DMS53 treated with DMSO at 0.1 percent for 48 hours (cell line): ENCODE data around the gene ANKDD1A.
A peak's percentile ranks its signal among the peaks of the same experiment; 100 is the strongest.

Experiments
- DNase-seq: peaks from one replicate; lab custom pipeline; 2025; ENCODE audit not compliant: unreplicated experiment; lab: John Stamatoyannopoulos, UW

ANKDD1A gene

DNA sequence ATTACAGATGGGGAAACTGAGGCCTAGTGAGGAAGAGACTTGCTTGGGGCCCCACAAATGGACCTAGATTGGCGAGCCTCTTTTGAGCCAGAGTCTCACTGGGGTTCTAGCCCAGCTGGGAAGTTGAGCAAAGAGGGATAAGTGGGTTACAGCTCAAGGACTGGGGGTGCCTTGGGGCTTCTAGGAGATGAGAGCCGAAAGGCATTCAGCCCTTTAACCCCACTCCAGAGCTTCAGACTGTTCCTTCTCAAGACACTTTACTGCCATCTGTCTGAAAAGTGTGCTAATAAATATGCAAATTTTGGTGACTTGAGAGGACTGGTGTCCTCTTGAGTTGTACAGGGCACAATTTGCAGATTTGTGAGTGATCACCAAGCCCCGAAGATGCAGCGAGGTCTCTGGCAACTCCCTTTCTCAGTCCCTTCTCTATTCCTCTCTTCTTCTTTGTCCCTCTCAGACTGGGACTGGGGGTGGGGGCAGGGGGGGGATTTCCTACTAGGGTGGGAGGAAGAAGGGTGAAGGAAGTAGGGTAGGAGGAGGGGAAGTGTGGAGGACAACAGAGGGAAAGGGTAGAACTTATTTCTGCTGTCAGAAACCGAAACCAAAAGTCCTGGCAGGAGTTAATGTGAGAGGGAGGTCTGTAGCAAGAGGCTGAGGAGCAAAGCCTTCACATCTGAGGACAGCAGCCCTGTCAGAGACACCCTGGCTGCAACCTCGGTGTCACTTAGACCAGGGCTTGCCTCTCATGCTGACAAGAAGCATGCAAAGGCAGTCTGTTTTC lies 16.2 kb upstream of the ANKDD1A start:
- no peak for DNase-seq

DNA sequence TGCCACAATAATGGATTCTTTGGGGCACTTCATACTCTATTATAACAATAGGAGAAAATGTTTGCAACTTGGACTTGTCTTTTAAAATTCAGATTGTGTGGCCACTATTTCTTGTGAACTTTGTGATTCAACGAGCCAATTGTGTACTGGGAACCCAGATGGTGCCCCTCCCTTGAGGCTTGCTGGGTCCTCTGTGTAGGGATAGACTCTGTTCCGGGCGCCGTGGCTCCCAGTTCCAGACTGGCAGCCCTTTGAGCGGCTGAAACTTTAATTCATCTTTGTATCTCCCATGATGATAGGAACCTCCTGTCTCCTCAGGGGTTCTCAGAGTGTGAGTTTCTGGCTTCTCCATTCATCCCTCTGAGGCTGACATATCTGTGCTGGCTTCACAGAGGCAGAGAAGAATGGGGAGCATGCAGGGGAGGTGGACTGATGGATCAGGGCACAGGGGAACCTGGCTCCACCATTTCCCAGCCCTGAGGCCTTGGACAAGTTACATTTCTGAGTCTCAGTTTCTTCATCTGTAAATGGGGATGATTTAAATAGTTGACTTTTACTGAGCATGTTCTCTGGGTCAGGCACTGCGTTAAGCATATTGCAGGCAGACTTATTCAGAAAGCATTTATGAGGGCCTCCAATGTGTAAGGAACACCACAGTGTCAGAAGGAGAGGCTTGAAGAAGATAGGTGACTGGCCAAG lies 15.2 kb upstream of the ANKDD1A start:
- no peak for DNase-seq

DNA sequence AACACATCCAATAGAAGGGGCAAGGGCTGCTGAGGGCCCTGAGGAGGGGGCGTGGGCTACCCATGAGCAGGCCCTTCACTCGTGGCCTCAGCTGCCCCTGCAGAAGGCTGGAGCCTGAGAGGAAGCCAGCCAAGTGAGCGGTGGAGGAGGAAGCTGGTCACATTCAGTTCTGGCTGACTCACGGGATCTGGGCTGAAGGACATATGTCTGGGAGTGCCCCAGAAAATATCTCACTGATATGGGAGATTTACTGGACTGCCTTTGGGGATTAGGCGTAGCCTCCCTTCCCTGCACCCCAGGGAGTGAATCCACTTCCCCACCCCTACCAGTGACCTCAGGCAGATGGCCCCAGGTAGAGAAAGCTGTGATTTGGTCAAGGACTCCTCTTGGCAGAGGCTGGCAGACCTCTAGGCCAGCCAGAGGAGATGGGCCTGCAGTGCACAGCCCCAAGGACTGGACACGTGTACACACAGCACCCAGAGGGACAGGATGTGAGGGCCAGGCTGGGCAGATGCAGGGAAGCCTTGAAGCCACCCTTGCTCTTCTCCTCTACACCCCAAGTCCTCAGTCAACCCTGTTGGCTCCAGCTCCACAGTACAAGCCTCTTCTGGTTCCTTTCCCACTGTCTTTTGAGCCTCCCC lies 14.2 kb upstream of the ANKDD1A start:
- no peak for DNase-seq

DNA sequence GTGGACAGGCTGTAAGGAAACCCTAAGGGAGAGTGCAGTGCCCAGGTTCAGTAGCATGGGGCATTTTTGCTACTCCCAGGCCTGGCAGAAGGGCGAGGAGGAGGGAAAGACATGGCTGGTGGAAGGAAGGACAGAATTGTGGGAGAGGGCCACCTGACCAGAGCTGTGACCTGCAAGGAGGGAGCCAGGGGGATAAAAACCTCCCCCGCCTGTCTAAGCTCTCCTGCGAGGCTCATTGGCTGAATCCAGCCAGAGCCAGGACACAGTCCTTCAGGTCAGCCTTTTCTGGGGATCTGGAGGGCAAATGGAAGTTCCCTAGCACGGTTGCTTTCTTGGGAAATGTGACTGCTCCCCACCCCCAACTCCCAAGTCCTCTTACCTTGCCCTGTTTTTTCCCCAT lies 13.3 kb upstream of the ANKDD1A start:
- no peak for DNase-seq

DNA sequence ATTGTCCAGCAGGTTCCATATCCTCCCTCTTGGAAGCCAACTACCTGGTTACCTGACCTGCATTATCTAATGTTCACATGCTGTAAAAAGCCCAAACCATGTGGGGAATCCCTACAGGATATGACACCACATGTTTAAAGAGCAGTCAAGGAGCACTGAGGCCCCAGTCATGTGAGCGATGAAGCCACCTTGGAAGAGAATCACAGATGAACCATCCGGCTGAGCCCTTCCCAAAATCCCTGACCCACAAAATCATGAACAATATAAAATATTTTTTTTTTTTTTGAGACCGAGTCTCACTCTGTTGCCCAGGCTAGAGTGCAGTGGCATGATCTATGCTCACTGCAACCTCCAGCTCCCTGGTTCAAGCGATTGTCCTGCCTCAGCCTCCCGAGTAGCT lies 10.6 kb upstream of the ANKDD1A start:
- DNase-seq: no peak

DNA sequence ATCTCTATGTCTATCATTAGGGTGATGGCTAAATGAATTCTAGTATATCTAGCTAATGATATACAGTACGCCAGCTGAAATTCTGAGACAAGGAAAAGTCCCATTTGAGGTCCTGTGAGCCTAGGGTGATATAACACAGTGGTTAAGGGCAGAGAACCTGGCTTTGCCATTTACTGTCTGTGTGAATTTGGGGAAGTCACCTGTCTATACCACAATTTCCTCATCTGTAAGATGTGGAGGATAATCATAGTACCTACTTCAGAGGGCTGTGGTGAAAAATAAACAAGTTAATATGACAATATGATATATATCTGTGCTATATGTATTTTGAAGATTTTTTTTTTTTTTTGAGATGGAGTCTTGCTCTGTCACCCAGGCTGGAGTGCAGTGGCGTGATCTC lies 9.8 kb upstream of the ANKDD1A start:
- DNase-seq: no peak

DNA sequence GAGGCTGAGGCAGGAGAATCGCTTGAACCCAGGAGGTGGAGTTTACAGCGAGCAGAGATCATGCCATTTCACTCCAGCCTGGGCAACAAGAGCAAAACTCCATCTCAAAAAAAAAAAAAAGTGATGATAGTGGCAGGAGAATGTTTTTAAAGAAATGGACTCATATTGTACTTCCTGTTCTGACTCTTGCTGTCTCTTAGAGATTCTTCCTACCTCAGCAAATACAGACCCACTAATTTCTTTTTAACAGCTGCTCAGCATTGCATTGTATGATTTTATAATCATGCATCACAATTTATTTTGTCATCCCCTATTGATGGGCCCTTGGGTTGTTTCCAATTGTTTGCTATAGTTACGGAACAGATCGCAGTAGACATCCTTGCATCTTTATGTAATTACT lies 8.8 kb upstream of the ANKDD1A start:
- DNase-seq: no peak

DNA sequence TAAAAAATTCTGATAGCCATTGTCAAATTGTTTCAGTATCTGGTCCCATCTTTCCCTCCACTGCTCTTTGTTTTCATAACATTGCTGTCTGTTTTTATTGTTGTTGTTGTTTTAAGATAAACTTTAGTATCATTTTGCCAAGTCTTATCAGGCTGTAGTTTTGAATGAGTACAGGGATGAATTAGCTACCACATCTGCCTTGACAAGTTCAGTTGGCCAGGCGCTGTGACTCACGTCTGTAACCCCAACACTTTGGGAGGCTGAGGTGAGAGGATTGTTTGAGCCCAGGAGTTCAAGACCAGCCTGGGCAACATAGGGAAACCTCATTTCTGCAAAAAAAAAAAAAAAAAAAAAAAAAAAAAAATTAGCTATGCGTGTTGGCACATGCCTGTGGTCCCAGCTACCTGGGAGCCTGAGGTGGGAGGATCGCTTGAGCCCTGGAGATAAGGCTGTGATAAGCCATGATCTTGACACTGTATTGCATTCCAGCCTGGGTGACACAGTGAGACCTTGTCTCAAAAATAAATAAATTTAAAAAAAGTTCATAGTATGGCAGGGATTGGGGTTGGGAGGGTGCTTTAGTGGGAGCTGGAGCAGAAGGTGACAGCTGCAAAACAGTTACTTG lies 8.3 kb upstream of the ANKDD1A start:
- no peak for DNase-seq

DNA sequence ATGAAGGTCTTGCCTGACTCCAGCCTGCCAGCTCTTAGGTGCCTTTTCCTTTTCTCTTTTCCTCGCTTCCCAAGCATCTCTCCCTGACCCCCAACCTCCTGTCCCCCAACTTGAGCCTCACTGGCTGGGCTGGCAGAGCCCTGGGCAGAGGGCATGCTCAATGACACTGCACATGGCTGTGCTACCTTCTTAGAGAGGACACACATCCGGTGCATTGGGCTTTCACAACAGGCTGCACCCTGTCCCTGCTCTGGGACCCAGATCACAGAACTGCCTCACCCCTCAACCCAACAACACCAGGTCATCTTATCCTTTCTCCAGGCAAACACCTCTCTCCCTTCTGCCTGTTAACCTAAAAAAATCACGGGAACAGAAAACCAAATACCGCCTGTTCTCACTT lies 7.5 kb upstream of the ANKDD1A start:
- DNase-seq: no peak

DNA sequence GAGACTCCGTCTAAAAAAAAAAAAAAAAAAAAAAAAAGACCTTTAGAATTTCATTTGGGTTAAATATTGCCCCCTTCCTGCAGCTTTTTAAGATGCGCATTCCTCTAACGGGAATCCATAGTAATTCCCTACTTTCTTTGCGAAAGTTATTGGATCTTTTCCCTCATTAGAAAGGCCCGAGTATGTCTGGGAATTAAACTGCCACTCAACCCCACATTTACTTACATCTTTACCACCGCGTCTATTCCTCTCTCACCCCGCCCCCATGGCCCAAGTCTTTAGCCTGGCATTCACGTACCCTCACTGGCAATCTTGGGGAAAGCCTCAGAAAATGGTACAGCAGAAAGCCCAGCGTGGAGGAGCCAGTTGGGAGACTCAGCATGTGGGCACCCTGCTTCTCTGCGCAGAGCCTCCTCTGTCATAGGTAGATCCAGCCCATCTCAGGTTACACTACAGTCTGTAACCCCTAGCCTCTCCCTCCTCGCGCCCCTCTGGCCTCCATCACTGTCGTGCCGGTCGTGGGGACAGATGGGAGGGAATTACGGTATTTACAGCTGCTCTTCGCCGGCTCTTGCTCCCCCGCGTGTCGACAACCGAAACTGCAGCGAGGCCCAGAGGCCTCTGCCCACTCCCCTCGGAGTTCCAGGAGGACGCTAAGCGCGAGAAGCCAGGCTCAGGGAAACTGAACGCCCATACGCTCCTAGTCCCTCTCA lies 6.4 kb upstream of the ANKDD1A start:
- DNase-seq: peak; percentile 26

DNA sequence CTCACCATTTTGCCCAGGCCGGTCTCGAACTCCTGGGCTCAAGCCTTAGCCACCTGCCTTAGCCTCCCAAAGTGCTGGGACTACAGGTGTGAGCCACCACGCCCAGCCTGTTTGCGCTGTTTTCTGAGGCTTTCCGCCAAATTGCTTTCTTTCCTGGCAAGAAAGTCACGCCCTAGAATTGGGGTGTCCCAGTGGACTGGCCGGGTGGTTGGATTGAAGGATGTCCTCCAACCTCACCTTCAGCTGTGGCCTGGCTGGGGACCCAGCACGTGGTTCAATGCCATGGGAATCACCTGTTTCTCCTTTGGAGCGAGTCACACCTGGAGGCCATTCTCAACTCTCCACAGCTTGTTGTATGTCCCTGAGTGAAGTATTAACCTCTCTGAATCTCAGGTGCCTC lies 5.8 kb upstream of the ANKDD1A start:
- DNase-seq: no peak

DNA sequence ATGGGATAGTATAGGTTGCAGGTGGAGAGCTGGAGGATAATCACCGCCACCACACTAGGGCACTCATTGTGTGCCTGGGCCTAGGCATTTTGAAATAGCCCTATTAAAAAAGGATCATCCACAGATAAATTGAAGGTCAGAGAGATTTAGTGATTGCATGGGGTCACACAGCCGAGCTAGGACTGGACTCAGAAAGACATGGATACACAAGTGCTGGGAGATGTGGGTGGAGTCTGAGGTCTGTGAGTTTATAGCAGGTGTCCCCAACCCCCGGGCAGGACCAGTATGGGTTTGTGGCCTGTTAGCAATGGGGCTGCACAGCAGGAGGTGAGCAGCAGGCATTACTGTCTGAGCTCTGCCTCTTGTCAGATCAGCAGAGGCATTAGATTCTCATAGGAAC lies 5.3 kb upstream of the ANKDD1A start:
- DNase-seq: no peak

DNA sequence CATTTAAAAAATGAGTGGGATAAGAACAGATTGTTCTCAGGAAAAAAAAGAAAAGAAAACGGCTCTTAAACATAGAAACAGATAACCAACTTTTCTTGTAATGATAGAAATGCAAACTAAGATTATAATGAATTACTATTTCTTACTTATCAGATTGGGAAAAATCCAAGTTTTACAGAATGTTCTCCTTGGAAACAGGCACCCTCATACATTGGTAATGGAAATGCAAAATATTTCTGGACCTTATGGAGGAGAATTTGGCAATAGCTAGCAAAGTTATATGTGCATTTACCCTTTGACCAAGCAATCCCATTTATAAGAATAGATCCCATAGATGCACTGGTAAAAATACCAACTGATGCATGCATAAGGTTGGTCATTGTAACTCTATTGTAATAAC lies 3.7 kb upstream of the ANKDD1A start:
- no peak for DNase-seq

DNA sequence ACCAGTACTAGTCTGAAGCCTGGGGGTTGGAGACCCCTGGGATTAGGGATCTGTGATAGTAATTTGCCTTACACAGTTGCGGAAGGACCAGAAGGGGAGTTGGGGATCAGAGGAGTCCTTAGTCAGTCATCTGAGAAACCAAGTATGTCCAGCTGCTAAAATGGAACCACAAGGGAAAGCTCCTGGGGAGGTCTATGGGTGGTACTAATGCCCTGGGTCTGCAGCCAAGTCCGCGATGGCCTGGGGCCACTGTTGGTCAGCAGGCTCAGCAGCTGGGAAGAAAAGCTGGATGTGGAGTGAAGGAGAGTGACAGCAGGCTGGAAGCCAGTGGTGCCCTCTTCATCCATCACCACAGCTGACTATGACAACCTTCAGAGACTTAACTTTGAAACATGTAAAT lies 2.2 kb upstream of the ANKDD1A start:
- no peak for DNase-seq

DNA sequence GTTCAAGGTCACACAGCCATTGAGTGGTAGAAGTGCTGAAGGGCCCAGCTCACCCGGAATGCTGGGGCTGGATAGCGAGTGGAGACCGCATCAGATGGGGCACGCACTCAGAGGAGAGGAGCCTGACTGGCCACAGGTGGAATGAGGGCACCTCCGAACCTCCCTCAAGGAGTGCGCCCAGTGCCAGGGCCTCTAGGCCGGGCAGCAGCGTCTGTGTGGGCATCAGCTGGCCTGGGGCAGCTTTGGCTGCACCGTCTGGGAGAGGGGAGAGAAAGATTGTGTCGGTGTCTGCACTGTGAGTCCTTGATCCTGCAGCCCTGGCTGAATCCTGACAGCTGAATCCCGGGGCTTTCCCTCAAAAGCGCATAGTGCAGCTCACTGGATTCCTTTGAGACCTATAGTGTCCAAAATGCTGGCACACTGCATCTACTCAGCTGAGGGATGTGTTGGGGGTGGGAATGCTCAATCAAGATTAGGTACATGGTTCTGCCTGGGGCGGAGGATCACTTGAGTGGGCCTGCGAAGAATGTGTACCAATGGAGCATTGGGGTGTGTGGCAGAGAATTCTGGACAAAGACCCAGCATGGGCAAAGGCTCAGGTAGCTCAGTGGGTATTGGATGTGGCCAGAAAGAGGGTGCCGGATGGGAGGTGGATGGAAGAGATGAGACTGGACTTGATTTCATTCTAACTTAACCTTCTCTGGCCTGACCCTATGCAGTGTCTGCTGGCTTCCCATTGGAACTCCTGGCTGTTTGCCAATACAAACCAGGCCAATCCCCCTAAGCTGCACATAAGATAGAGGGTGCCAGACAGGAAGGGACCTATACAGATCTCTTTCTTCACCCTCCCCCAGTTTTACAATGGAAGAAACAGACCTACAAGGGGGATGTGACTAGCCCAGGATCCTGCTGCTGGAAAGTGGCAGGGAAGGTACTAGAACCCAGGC lies 950 bp downstream of the ANKDD1A start:
- DNase-seq: no peak

DNA sequence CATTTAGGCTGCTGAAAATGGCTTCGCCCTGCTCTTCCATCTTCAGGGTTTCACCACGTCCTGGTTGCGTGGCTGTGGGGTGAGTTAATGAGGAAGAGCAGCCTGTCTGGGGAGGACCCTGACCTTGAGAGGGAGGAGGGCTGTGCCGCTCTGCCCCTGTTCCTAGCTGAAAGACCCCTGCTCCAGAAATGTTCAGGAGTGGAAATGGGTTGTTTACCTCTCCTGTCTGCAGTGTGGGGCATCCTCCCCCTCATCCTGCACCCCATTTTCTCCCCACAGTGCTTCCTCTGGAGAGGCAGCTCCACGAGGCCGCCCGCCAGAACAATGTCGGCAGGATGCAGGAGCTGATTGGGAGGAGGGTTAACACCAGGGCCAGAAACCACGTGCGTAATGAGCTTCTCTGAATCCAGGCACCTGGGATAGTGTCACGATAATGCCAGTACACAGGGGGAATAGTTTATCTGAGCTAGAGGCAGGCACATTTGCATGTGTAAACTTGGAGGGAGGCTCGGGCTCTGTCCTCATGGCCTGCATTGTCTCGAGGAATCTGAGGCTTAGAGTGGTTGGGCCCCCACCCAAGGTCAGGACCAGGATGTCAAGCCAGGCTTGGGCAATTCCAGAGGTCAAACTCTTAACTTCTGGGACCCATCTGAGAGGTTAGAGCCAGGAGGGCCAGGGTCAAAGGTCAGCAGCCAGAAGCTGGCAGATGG lies 4.0 kb downstream of the ANKDD1A start:
- no peak for DNase-seq

DNA sequence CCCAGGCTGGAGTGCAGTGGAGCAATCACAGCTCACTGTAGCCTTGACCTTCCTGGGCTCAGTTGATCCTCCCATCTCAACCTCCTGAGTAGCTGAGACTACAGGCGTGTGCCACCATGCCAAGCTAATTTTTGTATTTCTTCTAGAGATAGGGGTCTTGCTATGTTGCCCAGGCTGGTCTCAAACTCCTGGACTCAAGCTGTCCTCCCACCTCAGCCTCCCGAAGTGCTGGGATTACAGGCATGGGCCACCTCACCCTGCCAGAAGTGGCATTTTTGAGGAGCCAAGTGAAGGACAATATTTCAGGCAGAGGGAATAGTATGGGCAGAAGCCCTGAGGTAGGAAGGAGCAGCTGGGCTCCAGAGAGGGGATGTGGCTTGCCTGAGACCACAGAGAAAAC lies 4.7 kb downstream of the ANKDD1A start:
- no peak for DNase-seq

DNA sequence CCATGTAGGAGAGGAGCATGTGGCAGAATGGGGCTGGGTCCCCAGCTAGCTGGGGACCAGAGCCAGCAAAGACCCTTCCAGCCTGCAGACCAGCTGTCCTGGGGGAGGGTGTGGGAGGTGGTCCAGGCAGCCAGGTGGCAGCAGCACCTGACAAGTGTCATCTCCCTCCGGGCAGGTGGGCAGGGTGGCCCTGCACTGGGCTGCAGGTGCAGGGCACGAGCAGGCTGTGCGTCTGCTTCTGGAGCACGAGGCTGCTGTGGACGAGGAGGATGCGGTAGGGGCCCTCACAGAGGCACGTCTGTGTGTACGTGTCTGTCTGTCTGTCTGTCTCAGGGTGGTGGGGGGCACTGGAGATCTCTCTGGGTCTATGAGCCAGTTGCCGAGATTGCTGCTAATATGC lies 5.5 kb downstream of the ANKDD1A start:
- DNase-seq: no peak

DNA sequence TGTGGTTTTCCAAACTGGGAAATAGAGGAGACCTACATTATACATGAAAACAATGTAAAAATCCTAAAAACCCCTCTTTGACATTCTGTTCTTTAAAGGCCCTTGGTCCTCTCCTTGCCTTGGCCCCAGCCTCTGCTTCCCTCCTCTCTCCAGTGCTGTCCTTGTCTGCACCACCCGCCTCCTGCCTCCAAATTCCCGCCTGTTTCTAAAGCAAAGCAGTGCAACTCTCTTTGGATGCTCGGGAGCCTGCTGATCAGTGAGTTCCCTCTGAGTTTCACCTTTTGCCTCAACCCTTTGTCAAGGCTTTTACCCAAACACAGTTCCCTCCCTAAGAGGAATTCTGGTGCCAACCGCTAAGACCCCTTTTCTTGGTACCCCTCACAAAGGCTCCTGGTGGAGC lies 8.0 kb downstream of the ANKDD1A start:
- no peak for DNase-seq

DNA sequence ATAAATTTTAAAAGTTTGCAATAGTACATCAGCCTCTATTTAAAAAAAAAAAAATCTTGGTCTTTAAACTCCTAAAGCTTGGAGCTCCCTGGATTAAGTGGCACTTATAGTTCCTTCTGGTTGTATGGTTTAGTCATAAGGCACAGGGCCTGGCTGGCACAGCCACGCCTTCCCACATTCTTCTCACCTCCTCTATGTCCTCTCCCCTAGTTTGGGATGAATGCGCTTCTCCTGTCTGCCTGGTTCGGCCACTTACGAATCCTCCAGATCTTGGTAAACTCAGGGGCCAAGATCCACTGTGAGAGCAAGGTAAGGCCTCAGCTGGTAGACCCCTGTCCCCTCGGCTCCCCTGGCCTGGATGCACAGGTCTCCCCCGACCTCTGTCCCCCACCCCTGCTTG lies 10.0 kb downstream of the ANKDD1A start:
- no peak for DNase-seq
